Activated naive CD8-positive, alpha-beta T cell treated with anti-CD3 and anti-CD28 coated beads, Interleukin-2, amount 50 U/mL, for 16 hours (primary cell): Measurements from ENCODE around the gene ARHGDIA.
"Not testable (repeated sequence)": the region's sequence is repeated elsewhere in the genome, so short reads cannot be mapped to it uniquely, and the experiment has no call there.

Source experiments
- DNase-seq: peaks from one replicate; pipeline ENCODE4 v3.0.0-alpha.2; 2020; ENCODE audit warnings: low read depth, low spot score

The ARHGDIA gene

DNA sequence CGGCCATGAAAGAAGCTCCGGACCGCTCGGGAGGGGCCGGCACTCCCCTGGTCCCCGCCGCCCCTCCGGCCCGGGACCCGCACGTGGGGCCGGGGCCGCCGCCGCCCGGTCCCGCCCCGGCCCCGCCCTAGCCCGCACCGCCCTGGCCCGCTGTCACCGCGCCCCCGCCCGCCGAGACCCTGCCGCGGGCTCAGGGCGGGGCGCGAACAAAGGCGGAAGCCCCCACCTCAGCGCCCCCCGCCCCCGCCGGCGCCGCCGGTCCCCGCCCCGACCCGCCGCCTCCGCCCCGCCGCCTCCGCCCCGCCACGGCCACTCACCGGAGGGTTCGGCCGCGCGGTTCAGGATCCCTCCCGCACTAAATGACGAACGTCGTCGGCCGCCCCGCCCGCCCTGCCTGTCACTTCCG lies at the start of gene ARHGDIA:
ARHGDIA (minus strand) TSS at position 357 of the 406 bp plus-strand sequence. CDS start 1,407 bp downstream, outside the sequence.
- DNase-seq = no peak

DNA sequence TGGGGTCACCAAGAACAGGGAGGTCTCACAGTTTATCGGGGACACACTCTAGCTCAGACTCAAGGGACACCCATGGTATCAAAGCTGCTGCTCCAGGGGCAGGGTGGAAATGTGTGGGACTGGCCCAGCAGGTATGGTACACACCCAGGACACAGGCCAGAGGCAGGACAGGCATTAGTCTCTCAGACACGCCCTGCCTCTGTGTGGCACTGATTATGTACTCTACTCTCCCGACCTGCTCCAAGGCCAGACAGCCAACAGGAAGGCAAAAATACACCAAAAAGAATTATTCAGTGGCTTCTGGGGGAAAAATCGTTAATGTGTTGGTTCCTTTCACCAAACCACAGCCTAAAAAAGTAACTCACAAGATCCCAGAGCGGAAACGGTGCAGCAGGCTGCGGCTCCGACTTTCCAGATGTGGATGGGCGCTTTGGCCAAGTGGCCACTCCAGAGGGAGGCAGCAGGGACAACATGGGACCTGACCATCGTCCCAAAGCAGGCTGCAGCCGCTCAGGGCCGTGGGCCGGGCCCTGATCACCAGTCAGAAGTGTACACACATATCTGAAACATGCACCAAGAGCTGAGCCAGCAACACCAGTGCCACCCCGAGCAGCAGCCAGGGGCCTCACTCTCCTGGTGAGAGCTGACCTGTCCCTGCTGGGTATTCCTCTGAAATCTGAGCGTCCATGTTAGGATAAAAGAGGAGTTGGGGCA lies 47.9 kb upstream of the ARHGDIA start:
- DNase-seq = no peak

DNA sequence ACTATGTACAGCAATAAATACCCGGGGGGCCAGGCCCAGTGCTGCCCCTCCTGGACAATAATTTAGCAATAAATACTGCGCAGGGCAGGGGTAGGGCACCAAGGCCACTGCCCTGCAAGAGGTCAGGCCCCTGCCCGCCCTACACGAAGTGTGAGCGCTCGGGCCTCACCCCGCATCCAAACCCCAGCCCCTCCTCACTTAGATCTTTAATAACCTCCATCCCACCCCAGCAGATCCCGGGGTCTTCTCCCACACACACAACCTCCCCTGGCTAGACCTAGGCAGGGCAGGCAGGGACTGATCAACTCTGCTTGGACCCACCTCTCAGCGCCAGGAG lies 47.2 kb upstream of the ARHGDIA start:
- not testable (repeated sequence) for DNase-seq

- DNase-seq = peak; percentile 43
Observed at GRCh38 chr17:81917565-81918332, 46.6 kb upstream of the ARHGDIA start, which contains the start of gene SIRT7. SIRT7 (minus strand) TSS chr17:81918176; CDS start chr17:81918131, 45 bp downstream.

DNA sequence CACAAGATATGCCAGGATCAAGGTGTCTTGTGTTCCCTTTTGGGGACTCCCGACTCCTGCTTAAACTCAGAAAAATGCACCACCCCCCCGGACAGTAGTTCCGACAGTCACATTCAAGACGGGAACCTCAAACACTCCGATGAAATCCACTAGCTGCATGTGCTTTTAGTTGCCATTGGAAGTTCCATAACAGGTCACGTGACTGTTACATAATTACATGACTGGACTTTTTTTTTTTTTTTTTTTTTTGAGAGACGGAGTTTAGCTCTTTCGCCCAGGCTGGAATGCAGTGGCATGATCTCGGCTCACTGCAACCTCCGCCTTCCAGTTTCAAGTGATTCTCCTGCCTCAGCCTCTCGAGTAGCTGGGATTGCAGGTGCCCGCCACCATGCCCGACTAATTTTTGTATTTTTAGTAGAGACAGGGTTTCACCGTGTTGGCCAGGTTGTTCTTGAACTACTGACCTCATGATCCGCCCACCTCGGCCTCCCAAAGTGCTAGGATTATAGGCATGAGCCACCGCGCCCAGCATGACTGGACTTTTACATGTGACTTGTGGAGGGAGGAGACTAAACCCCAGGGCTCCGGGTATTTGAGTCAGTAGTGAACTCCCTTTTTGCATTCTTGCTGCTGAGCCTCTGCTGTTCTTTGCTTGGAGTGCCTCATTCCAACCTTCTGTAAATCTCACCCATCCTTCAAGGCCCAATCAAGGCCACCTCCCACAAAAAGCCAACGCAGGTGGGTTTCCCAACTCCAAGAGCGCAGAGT lies 45.3 kb upstream of the ARHGDIA start:
- DNase-seq = no peak

- DNase-seq = no peak
Observed at GRCh38 chr17:81915331-81915730, 44.2 kb upstream of the ARHGDIA start.

DNA sequence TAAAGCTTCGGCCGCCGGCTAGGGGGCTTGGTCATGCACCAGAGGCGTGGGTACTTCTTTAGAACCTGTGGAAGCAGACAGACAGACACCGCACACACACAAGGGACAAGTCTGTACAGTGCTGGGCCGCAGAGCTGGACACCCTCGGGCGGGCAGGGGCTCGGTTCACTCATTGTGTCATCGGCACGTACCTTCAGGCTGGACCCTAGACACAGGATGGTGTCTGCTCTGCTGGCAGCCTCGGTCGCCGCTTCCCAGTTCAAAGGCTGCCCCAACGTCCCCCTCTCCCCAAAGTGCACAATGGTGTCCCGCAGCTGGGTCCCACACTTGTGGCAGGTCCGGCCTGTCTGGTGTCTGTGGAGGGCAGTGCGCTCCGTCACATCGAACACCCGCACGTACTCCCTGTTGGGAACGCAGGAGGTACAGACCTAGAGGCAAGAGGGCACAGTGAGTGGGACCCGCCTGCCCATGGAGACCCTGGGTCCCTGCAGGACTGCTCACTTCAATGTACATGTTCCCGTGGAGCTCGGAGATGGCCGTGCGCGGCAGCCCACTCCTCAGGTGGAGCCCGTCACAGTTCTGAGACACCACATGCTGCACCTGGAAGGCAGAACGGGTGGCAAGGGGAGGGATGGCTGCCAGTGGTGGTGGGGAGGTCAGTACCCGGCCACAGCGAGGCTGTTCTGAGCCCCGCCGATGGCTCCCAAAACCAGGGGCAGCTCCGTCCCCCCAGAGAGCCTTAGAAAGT lies 43.1 kb upstream of the ARHGDIA start:
- DNase-seq = no peak

DNA sequence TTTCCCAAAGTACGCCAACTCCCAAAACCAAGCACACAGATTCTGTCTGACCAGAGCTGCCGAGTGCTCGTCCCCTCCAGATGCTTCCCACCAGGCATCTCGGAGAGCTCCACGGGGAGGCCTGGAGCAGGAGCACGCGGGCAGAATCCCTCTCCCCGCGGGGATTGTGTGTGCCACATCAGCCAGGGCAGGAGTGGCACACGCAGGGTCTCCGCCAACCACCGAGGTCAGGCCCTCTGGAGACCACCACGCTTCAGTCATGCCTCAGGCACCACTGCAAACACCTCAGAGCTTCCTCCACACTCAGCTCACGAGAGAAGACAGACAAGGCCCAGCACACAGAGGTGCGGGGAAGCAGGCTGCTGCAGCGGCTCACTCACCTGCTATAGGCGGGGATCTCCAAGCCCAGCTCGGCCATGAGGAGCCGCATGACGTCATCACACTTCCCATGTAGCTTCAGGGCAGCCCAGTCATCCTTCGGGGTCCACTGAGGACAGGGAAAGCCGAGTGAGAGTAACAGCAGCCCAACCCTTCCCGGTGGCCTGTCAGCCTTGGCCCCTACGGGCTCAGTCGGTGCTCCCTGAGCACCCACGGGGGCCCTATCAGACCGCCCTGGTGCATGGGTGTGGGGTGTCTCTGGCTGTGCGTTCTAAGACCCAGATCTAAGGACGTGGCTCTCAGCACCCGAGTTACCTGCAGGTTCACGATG lies 42.4 kb upstream of the ARHGDIA start:
- no peak for DNase-seq

GRCh38 chr17:81912441-81913309 lies 41.5 kb upstream of the ARHGDIA start:
- no peak for DNase-seq

GRCh38 chr17:81911969-81912368 lies 40.8 kb upstream of the ARHGDIA start:
- no peak for DNase-seq

- DNase-seq = peak; percentile 86
Observed at GRCh38 chr17:81911277-81911961, 40.3 kb upstream of the ARHGDIA start, which contains the start of gene PCYT2. PCYT2 (minus strand) TSS chr17:81911399; CDS start chr17:81911355, 44 bp downstream.

DNA sequence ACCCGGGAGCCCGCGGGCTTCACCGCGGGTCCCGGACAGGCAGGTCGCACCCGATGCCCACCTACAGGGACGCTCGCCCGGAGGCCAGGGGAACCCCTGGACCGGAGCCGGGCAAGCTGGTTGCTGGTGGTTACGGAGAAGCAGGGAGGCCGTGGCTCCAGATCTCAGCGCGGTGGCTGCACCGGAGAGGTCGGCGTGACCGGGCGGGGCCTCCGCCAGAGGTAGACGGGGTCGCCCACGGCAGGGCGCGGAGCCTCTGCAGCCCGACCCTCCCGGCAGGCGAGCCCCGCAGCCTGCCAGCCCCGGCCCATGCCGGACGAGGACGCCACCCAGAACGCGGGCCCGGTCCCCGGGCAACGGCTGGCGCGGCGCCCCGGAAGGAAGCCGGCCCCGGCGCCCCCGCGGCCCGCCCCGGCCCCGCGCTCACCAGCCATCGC lies 39.7 kb upstream of the ARHGDIA start:
- DNase-seq = no peak

DNA sequence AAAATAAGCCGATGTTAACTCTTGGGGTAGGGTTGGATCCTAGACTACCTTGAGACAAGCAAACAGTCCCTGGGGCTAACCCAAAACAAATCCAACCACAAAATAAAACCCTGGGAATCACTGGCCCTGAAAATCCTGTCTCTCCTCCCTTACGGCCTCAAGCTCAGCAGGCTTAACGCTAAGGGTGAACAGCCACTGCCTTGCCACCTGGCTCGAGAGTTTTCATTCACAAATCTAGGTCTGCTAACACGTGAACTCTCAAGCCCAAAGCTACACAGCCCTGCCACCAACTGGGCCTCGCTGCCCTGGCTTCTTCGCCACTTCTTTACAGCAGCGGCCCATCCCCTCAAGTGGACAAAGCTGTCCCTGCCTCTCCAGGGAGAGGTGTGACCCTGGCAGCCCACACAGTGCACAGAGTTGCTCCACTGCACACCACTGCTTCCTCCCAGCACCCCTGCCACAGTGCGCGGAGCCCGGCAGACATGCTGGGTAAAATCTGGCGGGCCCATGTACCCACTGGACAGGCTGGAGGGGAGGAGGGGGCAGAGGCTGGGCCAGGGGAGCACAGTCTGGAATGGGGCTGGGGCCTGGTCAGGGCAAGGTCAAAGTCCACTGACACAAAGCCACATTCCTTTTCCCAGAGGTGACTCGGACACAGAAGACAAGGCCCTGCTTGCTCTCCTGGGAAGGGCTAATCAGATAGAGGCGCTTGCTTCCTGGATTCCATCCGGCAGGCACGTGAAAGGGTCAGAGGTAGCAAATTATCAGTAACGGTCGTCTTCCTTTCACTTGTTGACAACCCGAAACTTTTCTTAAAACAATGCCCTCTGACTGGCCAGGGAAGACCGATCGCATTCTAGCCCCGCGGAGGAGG lies 39.1 kb upstream of the ARHGDIA start:
- DNase-seq = no peak

- no peak for DNase-seq
Observed at GRCh38 chr17:81909231-81909630, 38.1 kb upstream of the ARHGDIA start.

GRCh38 chr17:81908793-81909192 lies 37.7 kb upstream of the ARHGDIA start:
- no peak for DNase-seq

GRCh38 chr17:81907219-81908145 lies 36.3 kb upstream of the ARHGDIA start:
- no peak for DNase-seq
